GM12878 (cell line): Measurements from ENCODE around the gene CNNM3.
A peak's percentile ranks its signal among the peaks of the same experiment; 100 is the strongest.

ENCODE experiments used
- CEBPB ChIP-seq, 2 experiments: fragments of 150-350 bp in 1 of 2; IDR thresholded peaks; 2 replicates each; pipeline ENCODE4 v1.6.1; 2012 to 2014; ENCODE audit warnings: low read depth in 2 of 2, low read length in 2 of 2, borderline replicate concordance in 1 of 2, inconsistent platforms in 1 of 2
- JUNB ChIP-seq: IDR thresholded peaks from 2 replicates; pipeline ENCODE4 v1.6.1; 2016; ENCODE audit warnings: antibody characterized with exemption, mild to moderate bottlenecking
- KLF5 ChIP-seq: fragments of 450-650 bp; IDR thresholded peaks from 2 replicates; pipeline ENCODE4 v1.6.1; 2014; ENCODE audit warnings: mild to moderate bottlenecking; ENCODE audit not compliant: partially characterized antibody
- MEF2A ChIP-seq: IDR thresholded peaks from 2 replicates; pipeline ENCODE4 v1.6.1; 2011; ENCODE audit warnings: low read depth, mild to moderate bottlenecking, low read length, moderate library complexity; ENCODE audit not compliant: insufficient read depth
- POLR2A ChIP-seq: IDR thresholded peaks from 2 replicates; pipeline ENCODE4 v1.6.1; 2011; ENCODE audit warnings: low read depth, mild to moderate bottlenecking, low read length
- POLR2AphosphoS2 ChIP-seq: IDR thresholded peaks from 2 replicates; pipeline ENCODE4 v1.6.1; 2011; ENCODE audit warnings: low read depth, mild to moderate bottlenecking, low read length, improper control_type of control experiment, moderate library complexity
- RB1 ChIP-seq: fragments of 450-650 bp; formaldehyde crosslinking; IDR thresholded peaks from 2 replicates; pipeline ENCODE4 v1.6.1; 2017; ENCODE audit warnings: mild to moderate bottlenecking, borderline replicate concordance
- RFX5 ChIP-seq: IDR thresholded peaks from 2 replicates; pipeline ENCODE4 v1.6.1; 2011; ENCODE audit warnings: low read depth, low read length, improper control_type of control experiment
- TF ChIP-seq, protein P1 (sequence below), 3 experiments: IDR thresholded peaks in 2 of 3; conservative IDR thresholded peaks in 1 of 3; 2 replicates each; pipeline ENCODE4 v1.5.1; 2011; ENCODE audit warnings: low read depth in 3 of 3, low read length in 3 of 3, mild to moderate bottlenecking in 3 of 3, control low read depth in 2 of 3, moderate library complexity in 2 of 3, inconsistent platforms in 1 of 3, mixed read lengths in 1 of 3; ENCODE audit not compliant: control insufficient read depth in 2 of 3, insufficient read depth in 1 of 3; ENCODE audit errors: extremely low read depth in 1 of 3

DNA sequence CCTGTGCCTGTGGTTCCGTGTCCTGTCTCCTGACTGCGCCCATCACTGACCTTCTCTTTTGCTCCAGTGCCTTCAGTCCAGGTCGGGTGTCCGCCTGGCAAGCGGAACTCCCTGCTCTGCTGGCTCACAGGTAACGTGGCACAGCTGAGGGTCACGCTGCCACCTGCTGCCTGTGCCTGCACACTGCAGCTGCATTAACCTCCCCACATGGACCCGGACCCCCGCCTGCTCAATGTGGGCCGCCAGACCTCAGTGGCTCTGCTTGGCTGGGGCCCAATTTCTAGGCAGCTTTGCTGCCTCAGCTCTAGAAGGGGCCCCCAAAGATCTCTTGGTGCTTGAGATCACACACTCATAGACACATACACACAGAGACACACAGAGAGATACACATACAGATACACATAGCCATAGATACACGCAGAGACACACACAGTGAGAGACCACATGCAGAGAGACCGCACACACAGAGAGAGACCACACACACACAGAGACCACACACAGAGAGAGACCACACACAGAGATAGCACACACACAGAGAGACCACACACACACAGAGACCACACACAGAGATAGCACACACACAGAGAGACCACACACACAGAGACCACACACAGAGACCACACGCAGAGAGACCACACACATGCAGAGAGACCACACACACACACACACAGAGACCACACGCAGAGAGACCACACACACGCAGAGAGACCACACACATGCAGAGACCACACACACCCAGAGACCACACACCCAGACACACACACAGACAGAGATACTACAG lies 14.9 kb upstream of the CNNM3 start:
- TF ChIP-seq JUNB = no peak
- TF ChIP-seq, protein P1, sequence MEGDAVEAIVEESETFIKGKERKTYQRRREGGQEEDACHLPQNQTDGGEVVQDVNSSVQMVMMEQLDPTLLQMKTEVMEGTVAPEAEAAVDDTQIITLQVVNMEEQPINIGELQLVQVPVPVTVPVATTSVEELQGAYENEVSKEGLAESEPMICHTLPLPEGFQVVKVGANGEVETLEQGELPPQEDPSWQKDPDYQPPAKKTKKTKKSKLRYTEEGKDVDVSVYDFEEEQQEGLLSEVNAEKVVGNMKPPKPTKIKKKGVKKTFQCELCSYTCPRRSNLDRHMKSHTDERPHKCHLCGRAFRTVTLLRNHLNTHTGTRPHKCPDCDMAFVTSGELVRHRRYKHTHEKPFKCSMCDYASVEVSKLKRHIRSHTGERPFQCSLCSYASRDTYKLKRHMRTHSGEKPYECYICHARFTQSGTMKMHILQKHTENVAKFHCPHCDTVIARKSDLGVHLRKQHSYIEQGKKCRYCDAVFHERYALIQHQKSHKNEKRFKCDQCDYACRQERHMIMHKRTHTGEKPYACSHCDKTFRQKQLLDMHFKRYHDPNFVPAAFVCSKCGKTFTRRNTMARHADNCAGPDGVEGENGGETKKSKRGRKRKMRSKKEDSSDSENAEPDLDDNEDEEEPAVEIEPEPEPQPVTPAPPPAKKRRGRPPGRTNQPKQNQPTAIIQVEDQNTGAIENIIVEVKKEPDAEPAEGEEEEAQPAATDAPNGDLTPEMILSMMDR (IDR thresholded peaks at IDR 0.05 in 2 of 3, conservative IDR thresholded peaks at IDR 0.05 in 1 of 3; ENCODE audit: control insufficient read depth in 2 of 3, extremely low read depth in 1 of 3, insufficient read depth in 1 of 3, low read depth in 3 of 3, low read length in 3 of 3) = peak; percentile 90 to 93 (median 91)
- no peak for TF ChIP-seq RFX5
- TF ChIP-seq CEBPB (IDR thresholded peaks at IDR 0.05; ENCODE audit: borderline replicate concordance in 1 of 2, low read depth in 2 of 2, low read length in 2 of 2) = no peak
- TF ChIP-seq RB1 = no peak
- no peak for TF ChIP-seq POLR2A
- no peak for TF ChIP-seq KLF5
- no peak for TF ChIP-seq POLR2AphosphoS2
- no peak for TF ChIP-seq MEF2A
